ENCODE measurements around the gene ANKRD11.
A peak's percentile ranks its signal among the peaks of the same experiment; 100 is the strongest.

Gene ANKRD11

GRCh38 chr16:89448656-89449055 is 41.7 kb downstream of the ANKRD11 start:
- no peak for DNase-seq (ENCODE audit: insufficient read length, low spot score)
- TF ChIP-seq POLR2AphosphoS5 (IDR thresholded peaks at IDR 0.05; ENCODE audit: low read depth, low read length) (no peak), TAF1 (IDR thresholded peaks at IDR 0.05; ENCODE audit: low read depth, low read length) (no peak), SPI1 (IDR thresholded peaks at IDR 0.05; ENCODE audit: low read depth, low read length) (no peak), POU2F2 (IDR thresholded peaks at IDR 0.05; ENCODE audit: low read depth, low read length) (no peak), POLR2A (IDR thresholded peaks at IDR 0.05; ENCODE audit: low read depth, low read length) (no peak), PAX5 (IDR thresholded peaks at IDR 0.05; ENCODE audit: insufficient read depth, low read length, severe bottlenecking) (no peak)
- no peak for FAIRE-seq

GRCh38 chr16:89446975-89447293 is 43.4 kb downstream of the ANKRD11 start:
- TF ChIP-seq POLR2AphosphoS5 (IDR thresholded peaks at IDR 0.05; ENCODE audit: low read depth, low read length), result no peak
- no peak for TF ChIP-seq SPI1 (IDR thresholded peaks at IDR 0.05; ENCODE audit: low read depth, low read length)
- no peak for TF ChIP-seq TAF1 (IDR thresholded peaks at IDR 0.05; ENCODE audit: low read depth, low read length)
- TF ChIP-seq PAX5 (IDR thresholded peaks at IDR 0.05; ENCODE audit: insufficient read depth, low read length, severe bottlenecking), result no peak
- TF ChIP-seq POLR2A (IDR thresholded peaks at IDR 0.05; ENCODE audit: low read depth, low read length), result no peak
- no peak for TF ChIP-seq POU2F2 (IDR thresholded peaks at IDR 0.05; ENCODE audit: low read depth, low read length)
- FAIRE-seq, result no peak
- no peak for DNase-seq (ENCODE audit: insufficient read length, low spot score)

- DNase-seq (ENCODE audit: insufficient read length, low spot score) (no peak), FAIRE-seq (no peak)
- no peak for TF ChIP-seq SPI1 (IDR thresholded peaks at IDR 0.05; ENCODE audit: low read depth, low read length)
- TF ChIP-seq POLR2A (IDR thresholded peaks at IDR 0.05; ENCODE audit: low read depth, low read length), result 0 out of 2 replicates have a peak, but pooled peaks have one; percentile 32
- no peak for TF ChIP-seq TAF1 (IDR thresholded peaks at IDR 0.05; ENCODE audit: low read depth, low read length)
Measured at GRCh38 chr16:89446136-89446974, 44.0 kb downstream of the ANKRD11 start.

GRCh38 chr16:89445166-89445565 is 45.2 kb downstream of the ANKRD11 start:
- DNase-seq (ENCODE audit: insufficient read length, low spot score), result no peak
- FAIRE-seq, result no peak
- no peak for TF ChIP-seq POLR2A (IDR thresholded peaks at IDR 0.05; ENCODE audit: low read depth, low read length)
- TF ChIP-seq PAX5 (IDR thresholded peaks at IDR 0.05; ENCODE audit: insufficient read depth, low read length, severe bottlenecking), result no peak
- TF ChIP-seq POLR2AphosphoS5 (IDR thresholded peaks at IDR 0.05; ENCODE audit: low read depth, low read length), result no peak
- no peak for TF ChIP-seq TAF1 (IDR thresholded peaks at IDR 0.05; ENCODE audit: low read depth, low read length)
- no peak for TF ChIP-seq SPI1 (IDR thresholded peaks at IDR 0.05; ENCODE audit: low read depth, low read length)
- TF ChIP-seq POU2F2 (IDR thresholded peaks at IDR 0.05; ENCODE audit: low read depth, low read length), result no peak

GRCh38 chr16:89444728-89445127 is 45.6 kb downstream of the ANKRD11 start:
- TF ChIP-seq POU2F2 (IDR thresholded peaks at IDR 0.05; ENCODE audit: low read depth, low read length), result no peak
- no peak for DNase-seq (ENCODE audit: insufficient read length, low spot score)
- FAIRE-seq, result no peak

- TF ChIP-seq POLR2A (IDR thresholded peaks at IDR 0.05; ENCODE audit: low read depth, low read length), result no peak
- TF ChIP-seq PAX5 (IDR thresholded peaks at IDR 0.05; ENCODE audit: insufficient read depth, low read length, severe bottlenecking), result no peak
- TF ChIP-seq POLR2AphosphoS5 (IDR thresholded peaks at IDR 0.05; ENCODE audit: low read depth, low read length), result no peak
- TF ChIP-seq POU2F2 (IDR thresholded peaks at IDR 0.05; ENCODE audit: low read depth, low read length), result no peak
- no peak for TF ChIP-seq TAF1 (IDR thresholded peaks at IDR 0.05; ENCODE audit: low read depth, low read length)
- no peak for TF ChIP-seq SPI1 (IDR thresholded peaks at IDR 0.05; ENCODE audit: low read depth, low read length)
- FAIRE-seq, result no peak
- no peak for DNase-seq (ENCODE audit: insufficient read length, low spot score)
Measured at GRCh38 chr16:89444151-89444723, 46.1 kb downstream of the ANKRD11 start.

- FAIRE-seq (no peak), DNase-seq (ENCODE audit: insufficient read length, low spot score) (no peak)
- TF ChIP-seq TAF1 (IDR thresholded peaks at IDR 0.05; ENCODE audit: low read depth, low read length) (no peak), PAX5 (IDR thresholded peaks at IDR 0.05; ENCODE audit: insufficient read depth, low read length, severe bottlenecking) (no peak), SPI1 (IDR thresholded peaks at IDR 0.05; ENCODE audit: low read depth, low read length) (no peak), POLR2A (IDR thresholded peaks at IDR 0.05; ENCODE audit: low read depth, low read length) (no peak), POU2F2 (IDR thresholded peaks at IDR 0.05; ENCODE audit: low read depth, low read length) (no peak), POLR2AphosphoS5 (IDR thresholded peaks at IDR 0.05; ENCODE audit: low read depth, low read length) (no peak)
Measured at GRCh38 chr16:89443727-89444084, 46.7 kb downstream of the ANKRD11 start.

GRCh38 chr16:89442990-89443726 is 47.2 kb downstream of the ANKRD11 start:
- DNase-seq (ENCODE audit: insufficient read length, low spot score) (no peak), FAIRE-seq (no peak)
- no peak for TF ChIP-seq SPI1 (IDR thresholded peaks at IDR 0.05; ENCODE audit: low read depth, low read length)
- TF ChIP-seq PAX5 (IDR thresholded peaks at IDR 0.05; ENCODE audit: insufficient read depth, low read length, severe bottlenecking), result no peak
- TF ChIP-seq POLR2A (IDR thresholded peaks at IDR 0.05; ENCODE audit: low read depth, low read length), result no peak
- TF ChIP-seq POLR2AphosphoS5 (IDR thresholded peaks at IDR 0.05; ENCODE audit: low read depth, low read length), result no peak
- no peak for TF ChIP-seq TAF1 (IDR thresholded peaks at IDR 0.05; ENCODE audit: low read depth, low read length)
- no peak for TF ChIP-seq POU2F2 (IDR thresholded peaks at IDR 0.05; ENCODE audit: low read depth, low read length)

GRCh38 chr16:89442588-89442987 is 47.8 kb downstream of the ANKRD11 start:
- TF ChIP-seq PAX5 (IDR thresholded peaks at IDR 0.05; ENCODE audit: insufficient read depth, low read length, severe bottlenecking) (no peak), POU2F2 (IDR thresholded peaks at IDR 0.05; ENCODE audit: low read depth, low read length) (no peak), TAF1 (IDR thresholded peaks at IDR 0.05; ENCODE audit: low read depth, low read length) (no peak), POLR2A (IDR thresholded peaks at IDR 0.05; ENCODE audit: low read depth, low read length) (no peak), POLR2AphosphoS5 (IDR thresholded peaks at IDR 0.05; ENCODE audit: low read depth, low read length) (0 out of 2 replicates have a peak, but pooled peaks have one; percentile 39), SPI1 (IDR thresholded peaks at IDR 0.05; ENCODE audit: low read depth, low read length) (no peak)
- FAIRE-seq, result no peak
- no peak for DNase-seq (ENCODE audit: insufficient read length, low spot score)
